CD4-positive, alpha-beta T cell treated with Interleukin-17A for 4 hours (primary cell): ENCODE data around the gene TMEM107.
"Not testable (repeated sequence)": the region's sequence is repeated elsewhere in the genome, so short reads cannot be mapped to it uniquely, and the experiment has no call there.

Experiments used
- DNase-seq: peaks from one replicate; pipeline ENCODE4 v3.0.0-alpha.2; 2020; ENCODE audit warnings: mixed read lengths

Gene TMEM107

GRCh38 chr17:8176197-8176940, at the start of gene TMEM107:
TMEM107 (minus strand) TSS chr17:8176380; CDS start chr17:8176286, 94 bp downstream.
- peak; percentile 91 for DNase-seq

GRCh38 chr17:8224891-8225812, 49.0 kb upstream of the TMEM107 start:
- no peak for DNase-seq

- peak; percentile 68 for DNase-seq
Observed at GRCh38 chr17:8223356-8224126, 47.4 kb upstream of the TMEM107 start.

- peak; percentile 89 for DNase-seq
Observed at GRCh38 chr17:8222630-8223355, 46.6 kb upstream of the TMEM107 start.

GRCh38 chr17:8222380-8222629, 46.1 kb upstream of the TMEM107 start:
- no peak for DNase-seq

GRCh38 chr17:8221663-8222379, 45.6 kb upstream of the TMEM107 start:
- DNase-seq = peak; percentile 90

- DNase-seq = peak; percentile 82
Observed at GRCh38 chr17:8220783-8221662, 44.8 kb upstream of the TMEM107 start.

- not testable (repeated sequence) for DNase-seq
Observed at GRCh38 chr17:8214000-8214399, 37.8 kb upstream of the TMEM107 start.

- no peak for DNase-seq
Observed at GRCh38 chr17:8212312-8213180, 36.4 kb upstream of the TMEM107 start.

- DNase-seq = no peak
Observed at GRCh38 chr17:8210761-8211458, 34.7 kb upstream of the TMEM107 start.

GRCh38 chr17:8209907-8210760, 34.0 kb upstream of the TMEM107 start, which contains the start of gene AURKB:
AURKB (minus strand) TSS chr17:8210575; CDS start chr17:8210224, 351 bp downstream.
- DNase-seq = peak; percentile 93

GRCh38 chr17:8206536-8206935, 30.4 kb upstream of the TMEM107 start:
- DNase-seq = no peak

- no peak for DNase-seq
Observed at GRCh38 chr17:8204761-8205555, 28.8 kb upstream of the TMEM107 start.

GRCh38 chr17:8192070-8192815, 16.1 kb upstream of the TMEM107 start:
- peak; percentile 61 for DNase-seq

- no peak for DNase-seq
Observed at GRCh38 chr17:8190506-8190905, 14.3 kb upstream of the TMEM107 start.

GRCh38 chr17:8189711-8190477, 13.7 kb upstream of the TMEM107 start, which contains the start of gene BORCS6:
BORCS6 (minus strand) TSS chr17:8190180; CDS start chr17:8190140, 40 bp downstream.
- peak; percentile 94 for DNase-seq
